Measurements from ENCODE around the gene SHROOM3. TPM values are rescaled to one million over a fixed set of nuclear protein-coding genes. Genes with fewer than 3 reads are reported as not detected.

The SHROOM3 gene
- total and polyA plus RNA-seq, 2 experiments from 2014 or later: 11.3 to 73.5 TPM

DNA sequence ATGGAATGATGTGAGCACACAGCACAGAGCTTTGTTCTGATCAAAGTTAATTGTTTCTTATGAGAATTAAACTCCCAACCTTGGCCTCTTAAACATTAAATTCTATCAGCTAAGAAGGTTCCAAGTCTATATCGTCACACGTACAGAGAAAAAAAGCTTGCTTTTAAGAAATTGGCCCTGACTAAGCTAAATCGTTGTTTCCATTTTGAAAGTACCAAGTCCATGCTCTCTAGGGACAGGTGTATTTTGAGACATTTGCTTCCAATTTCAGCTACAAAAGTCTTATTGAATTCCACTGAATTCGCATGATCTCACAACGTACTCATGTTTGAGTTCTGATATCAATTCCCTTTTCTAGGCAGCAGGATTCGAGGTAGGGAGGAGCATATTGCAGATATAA lies 157.4 kb downstream of the SHROOM3 start:
- no peaks in the 10 kb centered on the region for H3K27me3 Mint-ChIP-seq (ENCODE audit: insufficient read depth, low read depth, poor library complexity)
- Histone ChIP-seq H4K20me1 (replicated peaks; ENCODE audit: insufficient read depth) (no peaks in the 10 kb centered on the region), H3K4me1 (ENCODE audit: insufficient read depth) (peaks cover 35% of the 10 kb centered on the region), H3K36me3 (ENCODE audit: insufficient read depth) (no peaks in the 10 kb centered on the region), H3K27ac (ENCODE audit: low read depth) (no peak overlapping the region), H3K79me2 (replicated peaks; ENCODE audit: insufficient read depth) (no peaks in the 10 kb centered on the region), H3K4me2 (no peak overlapping the region), H3F3A (replicated peaks; ENCODE audit: low read depth) (peaks cover 4% of the 10 kb centered on the region; the same call in 1 of the 2 replicates), H2AFZ (no peak overlapping the region), H3K27me3 (ENCODE audit: insufficient read depth) (no peaks in the 10 kb centered on the region), H3K9me2 (ENCODE audit: insufficient read depth) (no peaks in the 10 kb centered on the region), H3K4me3 (no peak overlapping the region)
- ATAC-seq (no peak), DNase-seq (ENCODE audit: low spot score) (no peak)
- peaks cover 45% of the 10 kb centered on the region for H3K4me1 Mint-ChIP-seq
- 0 out of 3 replicates have a peak, but pooled peaks cover 2% of the 10 kb centered on the region for H3K36me3 Mint-ChIP-seq (ENCODE audit: low read depth)
- no peak overlapping the region for H3K27ac Mint-ChIP-seq
- no peaks in the 10 kb centered on the region; the same call in 2 of the 3 replicates for H3K9me3 Mint-ChIP-seq
- H3K4me3 Mint-ChIP-seq: no peak overlapping the region
- TF ChIP-seq EZH2phosphoT487 (IDR thresholded peaks at IDR 0.05; ENCODE audit: unreplicated experiment): no peak
- TF ChIP-seq CREB1 (CRISPR knock-in tag; IDR thresholded peaks at IDR 0.05; ENCODE audit: low read depth): no peak
- TF ChIP-seq ZNF114 (CRISPR knock-in tag; IDR thresholded peaks at IDR 0.05): no peak
- no peak for TF ChIP-seq STAT1 (IDR thresholded peaks at IDR 0.05; ENCODE audit: unreplicated experiment)
- TF ChIP-seq, protein P1, sequence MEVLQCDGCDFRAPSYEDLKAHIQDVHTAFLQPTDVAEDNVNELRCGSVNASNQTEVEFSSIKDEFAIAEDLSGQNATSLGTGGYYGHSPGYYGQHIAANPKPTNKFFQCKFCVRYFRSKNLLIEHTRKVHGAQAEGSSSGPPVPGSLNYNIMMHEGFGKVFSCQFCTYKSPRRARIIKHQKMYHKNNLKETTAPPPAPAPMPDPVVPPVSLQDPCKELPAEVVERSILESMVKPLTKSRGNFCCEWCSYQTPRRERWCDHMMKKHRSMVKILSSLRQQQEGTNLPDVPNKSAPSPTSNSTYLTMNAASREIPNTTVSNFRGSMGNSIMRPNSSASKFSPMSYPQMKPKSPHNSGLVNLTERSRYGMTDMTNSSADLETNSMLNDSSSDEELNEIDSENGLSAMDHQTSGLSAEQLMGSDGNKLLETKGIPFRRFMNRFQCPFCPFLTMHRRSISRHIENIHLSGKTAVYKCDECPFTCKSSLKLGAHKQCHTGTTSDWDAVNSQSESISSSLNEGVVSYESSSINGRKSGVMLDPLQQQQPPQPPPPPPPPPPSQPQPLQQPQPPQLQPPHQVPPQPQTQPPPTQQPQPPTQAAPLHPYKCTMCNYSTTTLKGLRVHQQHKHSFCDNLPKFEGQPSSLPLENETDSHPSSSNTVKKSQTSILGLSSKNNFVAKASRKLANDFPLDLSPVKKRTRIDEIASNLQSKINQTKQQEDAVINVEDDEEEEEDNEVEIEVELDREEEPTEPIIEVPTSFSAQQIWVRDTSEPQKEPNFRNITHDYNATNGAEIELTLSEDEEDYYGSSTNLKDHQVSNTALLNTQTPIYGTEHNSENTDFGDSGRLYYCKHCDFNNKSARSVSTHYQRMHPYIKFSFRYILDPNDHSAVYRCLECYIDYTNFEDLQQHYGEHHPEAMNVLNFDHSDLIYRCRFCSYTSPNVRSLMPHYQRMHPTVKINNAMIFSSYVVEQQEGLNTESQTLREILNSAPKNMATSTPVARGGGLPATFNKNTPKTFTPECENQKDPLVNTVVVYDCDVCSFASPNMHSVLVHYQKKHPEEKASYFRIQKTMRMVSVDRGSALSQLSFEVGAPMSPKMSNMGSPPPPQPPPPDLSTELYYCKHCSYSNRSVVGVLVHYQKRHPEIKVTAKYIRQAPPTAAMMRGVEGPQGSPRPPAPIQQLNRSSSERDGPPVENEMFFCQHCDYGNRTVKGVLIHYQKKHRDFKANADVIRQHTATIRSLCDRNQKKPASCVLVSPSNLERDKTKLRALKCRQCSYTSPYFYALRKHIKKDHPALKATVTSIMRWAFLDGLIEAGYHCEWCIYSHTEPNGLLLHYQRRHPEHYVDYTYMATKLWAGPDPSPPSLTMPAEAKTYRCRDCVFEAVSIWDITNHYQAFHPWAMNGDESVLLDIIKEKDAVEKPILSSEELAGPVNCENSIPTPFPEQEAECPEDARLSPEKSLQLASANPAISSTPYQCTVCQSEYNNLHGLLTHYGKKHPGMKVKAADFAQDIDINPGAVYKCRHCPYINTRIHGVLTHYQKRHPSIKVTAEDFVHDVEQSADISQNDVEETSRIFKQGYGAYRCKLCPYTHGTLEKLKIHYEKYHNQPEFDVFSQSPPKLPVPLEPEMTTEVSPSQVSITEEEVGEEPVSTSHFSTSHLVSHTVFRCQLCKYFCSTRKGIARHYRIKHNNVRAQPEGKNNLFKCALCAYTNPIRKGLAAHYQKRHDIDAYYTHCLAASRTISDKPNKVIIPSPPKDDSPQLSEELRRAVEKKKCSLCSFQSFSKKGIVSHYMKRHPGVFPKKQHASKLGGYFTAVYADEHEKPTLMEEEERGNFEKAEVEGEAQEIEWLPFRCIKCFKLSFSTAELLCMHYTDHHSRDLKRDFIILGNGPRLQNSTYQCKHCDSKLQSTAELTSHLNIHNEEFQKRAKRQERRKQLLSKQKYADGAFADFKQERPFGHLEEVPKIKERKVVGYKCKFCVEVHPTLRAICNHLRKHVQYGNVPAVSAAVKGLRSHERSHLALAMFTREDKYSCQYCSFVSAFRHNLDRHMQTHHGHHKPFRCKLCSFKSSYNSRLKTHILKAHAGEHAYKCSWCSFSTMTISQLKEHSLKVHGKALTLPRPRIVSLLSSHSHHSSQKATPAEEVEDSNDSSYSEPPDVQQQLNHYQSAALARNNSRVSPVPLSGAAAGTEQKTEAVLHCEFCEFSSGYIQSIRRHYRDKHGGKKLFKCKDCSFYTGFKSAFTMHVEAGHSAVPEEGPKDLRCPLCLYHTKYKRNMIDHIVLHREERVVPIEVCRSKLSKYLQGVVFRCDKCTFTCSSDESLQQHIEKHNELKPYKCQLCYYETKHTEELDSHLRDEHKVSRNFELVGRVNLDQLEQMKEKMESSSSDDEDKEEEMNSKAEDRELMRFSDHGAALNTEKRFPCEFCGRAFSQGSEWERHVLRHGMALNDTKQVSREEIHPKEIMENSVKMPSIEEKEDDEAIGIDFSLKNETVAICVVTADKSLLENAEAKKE (CRISPR knock-in tag; IDR thresholded peaks at IDR 0.05): no peak
- no peak for TF ChIP-seq ETS1 (IDR thresholded peaks at IDR 0.05)
- no peak for TF ChIP-seq CTCF (conservative IDR thresholded peaks at IDR 0.05; ENCODE audit: low read depth in 2 of 2)
- TF ChIP-seq EZH2 (IDR thresholded peaks at IDR 0.05; ENCODE audit: low read depth, unreplicated experiment): no peak
- TF ChIP-seq JUNB (IDR thresholded peaks at IDR 0.05; ENCODE audit: unreplicated experiment): no peak
- no peak for TF ChIP-seq POLR2AphosphoS5 (IDR thresholded peaks at IDR 0.05; ENCODE audit: low read depth)
- no peak for TF ChIP-seq NANOG (IDR thresholded peaks at IDR 0.05; ENCODE audit: borderline replicate concordance)

All from GM23338 (cell line).